HEK293 (cell line): ENCODE measurements around the gene MYMK.

Experiments
- MYNN ChIP-seq: fragments of 450-650 bp; formaldehyde crosslinking; IDR thresholded peaks from 2 replicates; pipeline ENCODE4 v1.5.1; 2016; ENCODE audit warnings: missing biosample characterization, missing genetic modification characterization, borderline replicate concordance
- ZNF157 ChIP-seq: fragments of 450-650 bp; formaldehyde crosslinking; IDR thresholded peaks from 2 replicates; pipeline ENCODE4 v1.5.1; 2016; ENCODE audit warnings: missing biosample characterization, missing genetic modification characterization
- ZNF501 ChIP-seq: fragments of 450-650 bp; formaldehyde crosslinking; IDR thresholded peaks from 2 replicates; pipeline ENCODE4 v1.5.1; 2016; ENCODE audit warnings: missing biosample characterization, missing genetic modification characterization
- ZNF660 ChIP-seq: fragments of 450-650 bp; IDR thresholded peaks from 2 replicates; pipeline ENCODE4 v1.5.1; 2018; ENCODE audit warnings: missing biosample characterization, mild to moderate bottlenecking, missing genetic modification characterization
- TF ChIP-seq, protein P1 (sequence below): fragments of 450-650 bp; formaldehyde crosslinking; IDR thresholded peaks from 2 replicates; pipeline ENCODE4 v1.5.1; 2016; ENCODE audit warnings: missing biosample characterization, missing genetic modification characterization
- TF ChIP-seq, protein P2 (sequence below): fragments of 450-650 bp; formaldehyde crosslinking; IDR thresholded peaks from 2 replicates; pipeline ENCODE4 v1.5.1; 2016; ENCODE audit warnings: missing biosample characterization, missing genetic modification characterization
- TF ChIP-seq, protein P3 (sequence below): fragments of 450-650 bp; formaldehyde crosslinking; IDR thresholded peaks from 2 replicates; pipeline ENCODE4 v1.5.1; 2016; ENCODE audit warnings: missing biosample characterization, missing genetic modification characterization
- TF ChIP-seq, protein P4 (sequence below): fragments of 450-650 bp; formaldehyde crosslinking; IDR thresholded peaks from 2 replicates; pipeline ENCODE4 v1.5.1; 2016; ENCODE audit warnings: missing biosample characterization, missing genetic modification characterization

DNA sequence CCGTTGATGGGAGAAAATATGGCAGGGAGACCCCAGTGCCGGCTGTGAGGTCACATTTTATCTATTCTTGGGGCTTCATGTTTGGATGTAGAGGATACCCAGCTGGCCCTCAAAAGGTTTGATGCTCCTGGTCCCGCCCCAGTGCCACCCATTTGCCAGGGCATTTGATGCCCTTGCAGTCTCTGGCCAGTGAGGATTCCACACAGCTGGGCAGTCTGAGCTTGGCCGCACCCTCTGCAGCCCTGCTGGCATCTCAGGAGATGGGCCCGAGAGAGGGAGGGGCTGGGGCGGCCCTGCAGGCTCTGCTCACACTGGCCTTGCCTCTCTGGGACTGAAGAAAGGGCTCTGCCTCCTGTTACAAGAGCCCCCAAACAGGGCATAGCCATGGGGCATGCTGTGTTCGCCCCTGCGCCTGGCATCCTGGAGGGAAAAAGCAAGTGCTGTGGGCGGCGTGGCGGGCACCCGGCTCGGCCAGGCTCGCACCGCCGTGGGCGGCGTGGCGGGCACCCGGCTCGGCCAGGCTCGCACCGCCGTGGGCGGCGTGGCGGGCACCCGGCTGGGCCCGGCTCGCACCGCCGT is 37.3 kb upstream of the MYMK start:
- TF ChIP-seq ZNF157 (tag by site-specific recombination) (no peak), ZNF660 (no peak), ZNF501 (tag by site-specific recombination) (no peak), MYNN (tag by site-specific recombination) (no peak)
- TF ChIP-seq, protein P1, sequence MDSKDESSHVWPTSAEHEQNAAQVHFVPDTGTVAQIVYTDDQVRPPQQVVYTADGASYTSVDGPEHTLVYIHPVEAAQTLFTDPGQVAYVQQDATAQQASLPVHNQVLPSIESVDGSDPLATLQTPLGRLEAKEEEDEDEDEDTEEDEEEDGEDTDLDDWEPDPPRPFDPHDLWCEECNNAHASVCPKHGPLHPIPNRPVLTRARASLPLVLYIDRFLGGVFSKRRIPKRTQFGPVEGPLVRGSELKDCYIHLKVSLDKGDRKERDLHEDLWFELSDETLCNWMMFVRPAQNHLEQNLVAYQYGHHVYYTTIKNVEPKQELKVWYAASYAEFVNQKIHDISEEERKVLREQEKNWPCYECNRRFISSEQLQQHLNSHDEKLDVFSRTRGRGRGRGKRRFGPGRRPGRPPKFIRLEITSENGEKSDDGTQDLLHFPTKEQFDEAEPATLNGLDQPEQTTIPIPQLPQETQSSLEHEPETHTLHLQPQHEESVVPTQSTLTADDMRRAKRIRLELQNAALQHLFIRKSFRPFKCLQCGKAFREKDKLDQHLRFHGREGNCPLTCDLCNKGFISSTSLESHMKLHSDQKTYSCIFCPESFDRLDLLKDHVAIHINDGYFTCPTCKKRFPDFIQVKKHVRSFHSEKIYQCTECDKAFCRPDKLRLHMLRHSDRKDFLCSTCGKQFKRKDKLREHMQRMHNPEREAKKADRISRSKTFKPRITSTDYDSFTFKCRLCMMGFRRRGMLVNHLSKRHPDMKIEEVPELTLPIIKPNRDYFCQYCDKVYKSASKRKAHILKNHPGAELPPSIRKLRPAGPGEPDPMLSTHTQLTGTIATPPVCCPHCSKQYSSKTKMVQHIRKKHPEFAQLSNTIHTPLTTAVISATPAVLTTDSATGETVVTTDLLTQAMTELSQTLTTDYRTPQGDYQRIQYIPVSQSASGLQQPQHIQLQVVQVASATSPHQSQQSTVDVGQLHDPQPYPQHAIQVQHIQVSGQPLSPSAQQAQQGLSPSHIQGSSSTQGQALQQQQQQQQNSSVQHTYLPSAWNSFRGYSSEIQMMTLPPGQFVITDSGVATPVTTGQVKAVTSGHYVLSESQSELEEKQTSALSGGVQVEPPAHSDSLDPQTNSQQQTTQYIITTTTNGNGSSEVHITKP: no peak
- TF ChIP-seq, protein P2, sequence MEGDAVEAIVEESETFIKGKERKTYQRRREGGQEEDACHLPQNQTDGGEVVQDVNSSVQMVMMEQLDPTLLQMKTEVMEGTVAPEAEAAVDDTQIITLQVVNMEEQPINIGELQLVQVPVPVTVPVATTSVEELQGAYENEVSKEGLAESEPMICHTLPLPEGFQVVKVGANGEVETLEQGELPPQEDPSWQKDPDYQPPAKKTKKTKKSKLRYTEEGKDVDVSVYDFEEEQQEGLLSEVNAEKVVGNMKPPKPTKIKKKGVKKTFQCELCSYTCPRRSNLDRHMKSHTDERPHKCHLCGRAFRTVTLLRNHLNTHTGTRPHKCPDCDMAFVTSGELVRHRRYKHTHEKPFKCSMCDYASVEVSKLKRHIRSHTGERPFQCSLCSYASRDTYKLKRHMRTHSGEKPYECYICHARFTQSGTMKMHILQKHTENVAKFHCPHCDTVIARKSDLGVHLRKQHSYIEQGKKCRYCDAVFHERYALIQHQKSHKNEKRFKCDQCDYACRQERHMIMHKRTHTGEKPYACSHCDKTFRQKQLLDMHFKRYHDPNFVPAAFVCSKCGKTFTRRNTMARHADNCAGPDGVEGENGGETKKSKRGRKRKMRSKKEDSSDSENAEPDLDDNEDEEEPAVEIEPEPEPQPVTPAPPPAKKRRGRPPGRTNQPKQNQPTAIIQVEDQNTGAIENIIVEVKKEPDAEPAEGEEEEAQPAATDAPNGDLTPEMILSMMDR (tag by site-specific recombination): no peak
- TF ChIP-seq, protein P3, sequence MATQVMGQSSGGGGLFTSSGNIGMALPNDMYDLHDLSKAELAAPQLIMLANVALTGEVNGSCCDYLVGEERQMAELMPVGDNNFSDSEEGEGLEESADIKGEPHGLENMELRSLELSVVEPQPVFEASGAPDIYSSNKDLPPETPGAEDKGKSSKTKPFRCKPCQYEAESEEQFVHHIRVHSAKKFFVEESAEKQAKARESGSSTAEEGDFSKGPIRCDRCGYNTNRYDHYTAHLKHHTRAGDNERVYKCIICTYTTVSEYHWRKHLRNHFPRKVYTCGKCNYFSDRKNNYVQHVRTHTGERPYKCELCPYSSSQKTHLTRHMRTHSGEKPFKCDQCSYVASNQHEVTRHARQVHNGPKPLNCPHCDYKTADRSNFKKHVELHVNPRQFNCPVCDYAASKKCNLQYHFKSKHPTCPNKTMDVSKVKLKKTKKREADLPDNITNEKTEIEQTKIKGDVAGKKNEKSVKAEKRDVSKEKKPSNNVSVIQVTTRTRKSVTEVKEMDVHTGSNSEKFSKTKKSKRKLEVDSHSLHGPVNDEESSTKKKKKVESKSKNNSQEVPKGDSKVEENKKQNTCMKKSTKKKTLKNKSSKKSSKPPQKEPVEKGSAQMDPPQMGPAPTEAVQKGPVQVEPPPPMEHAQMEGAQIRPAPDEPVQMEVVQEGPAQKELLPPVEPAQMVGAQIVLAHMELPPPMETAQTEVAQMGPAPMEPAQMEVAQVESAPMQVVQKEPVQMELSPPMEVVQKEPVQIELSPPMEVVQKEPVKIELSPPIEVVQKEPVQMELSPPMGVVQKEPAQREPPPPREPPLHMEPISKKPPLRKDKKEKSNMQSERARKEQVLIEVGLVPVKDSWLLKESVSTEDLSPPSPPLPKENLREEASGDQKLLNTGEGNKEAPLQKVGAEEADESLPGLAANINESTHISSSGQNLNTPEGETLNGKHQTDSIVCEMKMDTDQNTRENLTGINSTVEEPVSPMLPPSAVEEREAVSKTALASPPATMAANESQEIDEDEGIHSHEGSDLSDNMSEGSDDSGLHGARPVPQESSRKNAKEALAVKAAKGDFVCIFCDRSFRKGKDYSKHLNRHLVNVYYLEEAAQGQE (tag by site-specific recombination): no peak
- TF ChIP-seq, protein P4, sequence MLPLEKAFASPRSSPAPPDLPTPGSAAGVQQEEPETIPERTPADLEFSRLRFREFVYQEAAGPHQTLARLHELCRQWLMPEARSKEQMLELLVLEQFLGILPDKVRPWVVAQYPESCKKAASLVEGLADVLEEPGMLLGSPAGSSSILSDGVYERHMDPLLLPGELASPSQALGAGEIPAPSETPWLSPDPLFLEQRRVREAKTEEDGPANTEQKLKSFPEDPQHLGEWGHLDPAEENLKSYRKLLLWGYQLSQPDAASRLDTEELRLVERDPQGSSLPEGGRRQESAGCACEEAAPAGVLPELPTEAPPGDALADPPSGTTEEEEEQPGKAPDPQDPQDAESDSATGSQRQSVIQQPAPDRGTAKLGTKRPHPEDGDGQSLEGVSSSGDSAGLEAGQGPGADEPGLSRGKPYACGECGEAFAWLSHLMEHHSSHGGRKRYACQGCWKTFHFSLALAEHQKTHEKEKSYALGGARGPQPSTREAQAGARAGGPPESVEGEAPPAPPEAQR: no peak
